Measurements from ENCODE around the gene CACNG1.

CACNG1 gene

DNA sequence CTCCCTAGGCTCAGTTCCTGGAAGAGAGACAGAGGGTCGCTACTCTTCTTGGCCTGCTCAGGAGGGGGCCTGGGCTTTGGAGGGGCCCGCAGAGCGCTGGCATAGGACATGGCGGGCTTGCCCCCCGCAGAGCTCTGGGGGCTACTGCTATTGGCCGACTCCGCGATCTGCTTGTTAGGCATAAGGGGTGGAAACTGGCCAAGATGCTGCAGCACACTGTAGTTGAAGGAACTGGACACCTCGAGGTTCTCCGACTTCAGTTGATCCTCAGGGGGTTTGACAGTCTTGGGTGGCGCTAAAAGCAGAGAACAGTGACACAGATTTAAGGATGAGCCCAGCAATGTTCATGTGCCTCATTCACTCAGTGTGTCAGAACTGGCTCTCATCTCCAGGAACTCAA, 33.9 kb downstream of the CACNG1 start:
- DNase-seq = no peak
- no peaks in the 10 kb centered on the region for H3K9me3 ChIP-seq (ENCODE audit: insufficient read depth, low read length, severe bottlenecking)
- TF ChIP-seq, protein P1, sequence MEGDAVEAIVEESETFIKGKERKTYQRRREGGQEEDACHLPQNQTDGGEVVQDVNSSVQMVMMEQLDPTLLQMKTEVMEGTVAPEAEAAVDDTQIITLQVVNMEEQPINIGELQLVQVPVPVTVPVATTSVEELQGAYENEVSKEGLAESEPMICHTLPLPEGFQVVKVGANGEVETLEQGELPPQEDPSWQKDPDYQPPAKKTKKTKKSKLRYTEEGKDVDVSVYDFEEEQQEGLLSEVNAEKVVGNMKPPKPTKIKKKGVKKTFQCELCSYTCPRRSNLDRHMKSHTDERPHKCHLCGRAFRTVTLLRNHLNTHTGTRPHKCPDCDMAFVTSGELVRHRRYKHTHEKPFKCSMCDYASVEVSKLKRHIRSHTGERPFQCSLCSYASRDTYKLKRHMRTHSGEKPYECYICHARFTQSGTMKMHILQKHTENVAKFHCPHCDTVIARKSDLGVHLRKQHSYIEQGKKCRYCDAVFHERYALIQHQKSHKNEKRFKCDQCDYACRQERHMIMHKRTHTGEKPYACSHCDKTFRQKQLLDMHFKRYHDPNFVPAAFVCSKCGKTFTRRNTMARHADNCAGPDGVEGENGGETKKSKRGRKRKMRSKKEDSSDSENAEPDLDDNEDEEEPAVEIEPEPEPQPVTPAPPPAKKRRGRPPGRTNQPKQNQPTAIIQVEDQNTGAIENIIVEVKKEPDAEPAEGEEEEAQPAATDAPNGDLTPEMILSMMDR (IDR thresholded peaks at IDR 0.05; ENCODE audit: borderline replicate concordance, extremely low read depth, low read length, poor library complexity, severe bottlenecking) = no peak
- no peak for TF ChIP-seq EZH2 (IDR thresholded peaks at IDR 0.05; ENCODE audit: borderline replicate concordance, low read depth, low read length, severe bottlenecking)
- peaks cover 17% of the 10 kb centered on the region for H3K4me1 ChIP-seq (ENCODE audit: insufficient read depth, low read length)
- H3K36me3 ChIP-seq (ENCODE audit: insufficient read depth, low read length) = peaks cover 52% of the 10 kb centered on the region
- H3K9ac ChIP-seq (ENCODE audit: low read depth, low read length) = no peak overlapping the region
- H3K79me2 ChIP-seq (ENCODE audit: insufficient read depth, low read length) = no peaks in the 10 kb centered on the region
- no peak overlapping the region for H3K27ac ChIP-seq (ENCODE audit: low read length)
- no peak overlapping the region for H3K4me2 ChIP-seq (ENCODE audit: insufficient read depth, low read length)
- H3K4me3 ChIP-seq (ENCODE audit: low read depth in 1 of 2, low read length in 2 of 2) = no peak overlapping the region
- peaks cover 6% of the 10 kb centered on the region; the same call in 1 of the 2 replicates for H4K20me1 ChIP-seq (ENCODE audit: insufficient read depth, low read length)
- H3K27me3 ChIP-seq (ENCODE audit: insufficient read depth, low read length, poor library complexity) = no peaks in the 10 kb centered on the region
- H2AFZ ChIP-seq (ENCODE audit: low read depth, low read length) = no peak overlapping the region
- ATAC-seq (ENCODE audit: insufficient read depth, low read depth) = no peak

GRCh38 chr17:67079491-67079890, 35.1 kb downstream of the CACNG1 start:
- H3K4me3 ChIP-seq (ENCODE audit: low read depth in 1 of 2, low read length in 2 of 2) = no peak overlapping the region
- H3K27me3 ChIP-seq (ENCODE audit: insufficient read depth, low read length, poor library complexity) = no peaks in the 10 kb centered on the region
- TF ChIP-seq, protein P1 (IDR thresholded peaks at IDR 0.05; ENCODE audit: borderline replicate concordance, extremely low read depth, low read length, poor library complexity, severe bottlenecking) = no peak
- TF ChIP-seq EZH2 (IDR thresholded peaks at IDR 0.05; ENCODE audit: borderline replicate concordance, low read depth, low read length, severe bottlenecking) = no peak
- no peaks in the 10 kb centered on the region for H3K79me2 ChIP-seq (ENCODE audit: insufficient read depth, low read length)
- no peak overlapping the region for H3K27ac ChIP-seq (ENCODE audit: low read length)
- H3K4me1 ChIP-seq (ENCODE audit: insufficient read depth, low read length) = peaks cover 21% of the 10 kb centered on the region
- no peak for DNase-seq
- H2AFZ ChIP-seq (ENCODE audit: low read depth, low read length) = no peak overlapping the region
- H3K9ac ChIP-seq (ENCODE audit: low read depth, low read length) = no peak overlapping the region
- no peak overlapping the region for H3K4me2 ChIP-seq (ENCODE audit: insufficient read depth, low read length)
- no peaks in the 10 kb centered on the region for H3K9me3 ChIP-seq (ENCODE audit: insufficient read depth, low read length, severe bottlenecking)
- ATAC-seq (ENCODE audit: insufficient read depth, low read depth) = no peak
- H4K20me1 ChIP-seq (ENCODE audit: insufficient read depth, low read length) = peaks cover 6% of the 10 kb centered on the region; the same call in 1 of the 2 replicates
- H3K36me3 ChIP-seq (ENCODE audit: insufficient read depth, low read length) = peaks cover 54% of the 10 kb centered on the region

DNA sequence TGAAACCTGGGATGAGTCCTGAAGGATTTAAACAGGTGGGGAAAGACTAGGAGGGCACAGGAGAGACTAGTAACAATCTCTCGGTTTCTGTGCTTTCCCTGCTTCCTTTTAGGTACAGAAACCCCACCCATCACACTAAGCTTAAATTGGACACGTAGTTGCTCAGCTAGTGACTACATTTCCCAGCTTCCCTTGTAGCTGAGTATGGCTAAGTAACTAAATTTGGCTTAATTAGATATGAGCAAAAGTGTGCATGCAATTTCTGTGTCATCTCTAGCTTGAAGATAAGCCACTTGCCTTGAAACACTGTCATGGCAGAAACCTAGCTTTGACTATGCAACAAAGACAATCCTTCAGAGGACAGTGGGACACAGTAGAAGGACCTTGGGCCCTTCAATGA, 36.5 kb downstream of the CACNG1 start:
- H4K20me1 ChIP-seq (ENCODE audit: insufficient read depth, low read length) = peaks cover 6% of the 10 kb centered on the region; the same call in 1 of the 2 replicates
- no peak overlapping the region for H3K4me3 ChIP-seq (ENCODE audit: low read depth in 1 of 2, low read length in 2 of 2)
- peaks cover 55% of the 10 kb centered on the region for H3K36me3 ChIP-seq (ENCODE audit: insufficient read depth, low read length)
- no peaks in the 10 kb centered on the region for H3K27me3 ChIP-seq (ENCODE audit: insufficient read depth, low read length, poor library complexity)
- DNase-seq (no peak), ATAC-seq (ENCODE audit: insufficient read depth, low read depth) (no peak)
- no peak overlapping the region for H2AFZ ChIP-seq (ENCODE audit: low read depth, low read length)
- no peak overlapping the region for H3K9ac ChIP-seq (ENCODE audit: low read depth, low read length)
- no peaks in the 10 kb centered on the region for H3K9me3 ChIP-seq (ENCODE audit: insufficient read depth, low read length, severe bottlenecking)
- TF ChIP-seq, protein P1 (IDR thresholded peaks at IDR 0.05; ENCODE audit: borderline replicate concordance, extremely low read depth, low read length, poor library complexity, severe bottlenecking) = no peak
- TF ChIP-seq EZH2 (IDR thresholded peaks at IDR 0.05; ENCODE audit: borderline replicate concordance, low read depth, low read length, severe bottlenecking) = no peak
- H3K4me1 ChIP-seq (ENCODE audit: insufficient read depth, low read length) = peaks cover 21% of the 10 kb centered on the region
- H3K27ac ChIP-seq (ENCODE audit: low read length) = no peak overlapping the region
- H3K4me2 ChIP-seq (ENCODE audit: insufficient read depth, low read length) = no peak overlapping the region
- no peaks in the 10 kb centered on the region for H3K79me2 ChIP-seq (ENCODE audit: insufficient read depth, low read length)

GRCh38 chr17:67082107-67082506, 37.8 kb downstream of the CACNG1 start:
- Histone ChIP-seq H3K27me3 (ENCODE audit: insufficient read depth, low read length, poor library complexity) (no peaks in the 10 kb centered on the region), H4K20me1 (ENCODE audit: insufficient read depth, low read length) (peaks cover 12% of the 10 kb centered on the region), H3K4me2 (ENCODE audit: insufficient read depth, low read length) (no peak overlapping the region), H3K27ac (ENCODE audit: low read length) (0 out of 2 replicates have a peak overlapping the region, but pooled peaks have one; percentile 15), H3K4me1 (ENCODE audit: insufficient read depth, low read length) (peaks cover 21% of the 10 kb centered on the region), H3K36me3 (ENCODE audit: insufficient read depth, low read length) (peaks cover 57% of the 10 kb centered on the region), H3K79me2 (ENCODE audit: insufficient read depth, low read length) (no peaks in the 10 kb centered on the region), H3K4me3 (ENCODE audit: low read depth in 1 of 2, low read length in 2 of 2) (no peak overlapping the region), H2AFZ (ENCODE audit: low read depth, low read length) (no peak overlapping the region), H3K9ac (ENCODE audit: low read depth, low read length) (no peak overlapping the region), H3K9me3 (ENCODE audit: insufficient read depth, low read length, severe bottlenecking) (no peaks in the 10 kb centered on the region)
- no peak for DNase-seq
- peak; percentile 94 for ATAC-seq (ENCODE audit: insufficient read depth, low read depth)
- TF ChIP-seq, protein P1 (IDR thresholded peaks at IDR 0.05; ENCODE audit: borderline replicate concordance, extremely low read depth, low read length, poor library complexity, severe bottlenecking) = peak; percentile 63
- no peak for TF ChIP-seq EZH2 (IDR thresholded peaks at IDR 0.05; ENCODE audit: borderline replicate concordance, low read depth, low read length, severe bottlenecking)
